B cell (primary cell): ENCODE data around the gene PDZRN4. TPM values are rescaled to one million over a fixed set of nuclear protein-coding genes. Genes with fewer than 3 reads are reported as not detected.

Experiments used
- ATAC-seq: fragments of 200-7000 bp; cut with Tn5 transposase; one replicate; pipeline ENCODE4 v1.10.0; 2021; ENCODE audit warnings: low read depth, mild to moderate bottlenecking, moderate number of reproducible peaks, moderate library complexity
- CTCF ChIA-PET: fragments of 350-600 bp; sonication (Branson Sonifier 250); formaldehyde crosslinking; loops from one replicate; lab custom pipeline; 2021; ENCODE audit warnings: antibody characterized with exemption, inconsistent platforms; lab: Charles Lee
- POLR2A ChIA-PET: fragments of 350-600 bp; sonication (Branson Sonifier 250); formaldehyde crosslinking; loops from one replicate; lab custom pipeline; 2021; ENCODE audit warnings: antibody characterized with exemption; lab: Charles Lee
- DNase-seq: peaks from one replicate; pipeline ENCODE4 v3.0.0; 2013
- H2AFZ ChIP-seq: 2 replicates; pipeline ENCODE4 v1.6.1; 2012; ENCODE audit warnings: mild to moderate bottlenecking, low read depth, low read length; ENCODE audit not compliant: insufficient read depth, poor library complexity, severe bottlenecking
- H3K27ac ChIP-seq, 2 donors: 1 replicate in 1 of 2; 2 replicates in 1 of 2; pipeline ENCODE4 v1.5.1; 2012 to 2013; ENCODE audit warnings: low read length in 2 of 2, mild to moderate bottlenecking in 2 of 2, moderate library complexity in 1 of 2
- H3K27me3 ChIP-seq, 4 experiments: fragments of 200-600 bp in 1 of 4; sonication (generic) in 1 of 4; replicated peaks in 1 of 4; 1 replicate in 2 of 4; 2 replicates in 2 of 4; pipeline versions ENCODE4 v1.6.1 to v1.7.0; 2013 to 2016; ENCODE audit warnings: low read length in 3 of 4, mild to moderate bottlenecking in 2 of 4, mixed read lengths in 1 of 4, moderate library complexity in 1 of 4; ENCODE audit not compliant: insufficient read depth in 4 of 4, control insufficient read depth in 3 of 4; ENCODE audit errors: control extremely low read depth in 1 of 4
- H3K36me3 ChIP-seq, 2 experiments: replicated peaks in 1 of 2; 1 replicate in 1 of 2; 2 replicates in 1 of 2; pipeline versions ENCODE4 v1.6.1 to v1.7.1; 2013; ENCODE audit warnings: low read length in 1 of 2; ENCODE audit not compliant: insufficient read depth in 2 of 2, control insufficient read depth in 1 of 2; ENCODE audit errors: control extremely low read depth in 1 of 2, extremely low read depth in 1 of 2
- H3K4me1 ChIP-seq, 2 donors: fragments of 200-600 bp in 1 of 2; sonication (generic) in 1 of 2; 1 replicate in 1 of 2; 2 replicates in 1 of 2; pipeline versions ENCODE4 v1.5.1 to v1.6.1; 2013 to 2017; ENCODE audit warnings: low read length in 2 of 2; ENCODE audit not compliant: control insufficient read depth in 2 of 2, insufficient read depth in 2 of 2
- H3K4me2 ChIP-seq: replicated peaks from 2 replicates; pipeline ENCODE3; 2012; ENCODE audit warnings: mild to moderate bottlenecking, low read depth, low read length; ENCODE audit not compliant: poor library complexity, severe bottlenecking
- H3K4me3 ChIP-seq, 5 experiments: fragments of 200-600 bp in 1 of 5; sonication (generic) in 1 of 5; 1 replicate in 3 of 5; 2 replicates in 2 of 5; pipeline versions ENCODE4 v1.5.1 to v1.7.0; 2011 to 2016; ENCODE audit warnings: low read length in 4 of 5, mild to moderate bottlenecking in 4 of 5, low read depth in 2 of 5, control low read depth in 1 of 5, moderate library complexity in 1 of 5; ENCODE audit not compliant: insufficient read depth in 1 of 5; ENCODE audit errors: control extremely low read depth in 1 of 5, extremely low read depth in 1 of 5
- H3K79me2 ChIP-seq: fragments of 200-600 bp; sonication (generic); one replicate; pipeline ENCODE4 v1.6.0; 2016; ENCODE audit warnings: low read length; ENCODE audit not compliant: control insufficient read depth, insufficient read depth
- H3K9ac ChIP-seq: fragments of 200-600 bp; sonication (generic); 2 replicates; pipeline ENCODE4 v1.6.1; 2017; ENCODE audit warnings: mild to moderate bottlenecking, low read length, moderate library complexity
- H3K9me3 ChIP-seq, 3 donors: one replicate each; pipeline versions ENCODE4 v1.6.1 to v1.7.1; 2013; ENCODE audit warnings: low read length in 2 of 3; ENCODE audit not compliant: control insufficient read depth in 2 of 3, insufficient read depth in 1 of 3; ENCODE audit errors: control extremely low read depth in 1 of 3
- H4K20me1 ChIP-seq: 2 replicates; pipeline ENCODE4 v1.6.0; 2012; ENCODE audit warnings: mild to moderate bottlenecking, low read length; ENCODE audit not compliant: insufficient read depth, control insufficient read depth, poor library complexity, severe bottlenecking
- H3K27ac Mint-ChIP-seq: one replicate; pipeline ENCODE4 v1.8.0; 2021; ENCODE audit warnings: mixed read lengths
- H3K27me3 Mint-ChIP-seq: one replicate; pipeline ENCODE4 v1.8.0; 2021; ENCODE audit warnings: mixed read lengths
- H3K4me1 Mint-ChIP-seq: one replicate; pipeline ENCODE4 v1.8.0; 2021; ENCODE audit warnings: mixed read lengths
- H3K4me3 Mint-ChIP-seq: one replicate; pipeline ENCODE4 v1.8.0; 2021; ENCODE audit warnings: mixed read lengths
- H3K9me3 Mint-ChIP-seq: one replicate; pipeline ENCODE4 v1.8.0; 2022; ENCODE audit warnings: mixed read lengths; ENCODE audit not compliant: insufficient read depth
- CTCF ChIP-seq: fragments of 200-600 bp; IDR thresholded peaks from one replicate; pipeline ENCODE4 v1.8.0; 2022; ENCODE audit warnings: antibody characterized with exemption, mild to moderate bottlenecking
- EZH2 ChIP-seq: IDR thresholded peaks from 2 replicates; pipeline ENCODE4 v1.6.1; 2012; ENCODE audit warnings: borderline replicate concordance, low read depth, mild to moderate bottlenecking, moderate library complexity, low read length; ENCODE audit not compliant: insufficient read depth, poor library complexity, severe bottlenecking
- WGBS: methylation state at CpG from one replicate; pipeline ENCODE4 v1.1.5; 2013; ENCODE audit warnings: missing lambda C conversion rate; ENCODE audit not compliant: insufficient coverage; 5-methylcytosine and 5-hydroxymethylcytosine counted together
- intact Hi-C: fragments of 100-400 bp; cut with micrococcal nuclease; formaldehyde crosslinking; loops from one replicate; pipeline ENCODE4 v1.10.0; 2022
- polyA plus RNA-seq: library from polyadenylated mRNA; depleted of rRNA; stranded (reverse); fragments of >200 nt; gene quantifications from 2 replicates; pipeline ENCODE4 v1.2.3, GENCODE V29; 2012
- total RNA-seq, 2 donors: library from RNA; stranded (reverse); fragments of 120-200 nt in 1 of 2; gene quantifications; 1 replicate in 1 of 2; 2 replicates in 1 of 2; pipeline versions ENCODE4 v1.2.3 to v1.2.4, GENCODE V29; 2013 to 2022

Gene PDZRN4
- total and polyA plus RNA-seq, 2 donors (not counting 1 experiment from before 2014, with no cell fraction given), result not detected

DNA sequence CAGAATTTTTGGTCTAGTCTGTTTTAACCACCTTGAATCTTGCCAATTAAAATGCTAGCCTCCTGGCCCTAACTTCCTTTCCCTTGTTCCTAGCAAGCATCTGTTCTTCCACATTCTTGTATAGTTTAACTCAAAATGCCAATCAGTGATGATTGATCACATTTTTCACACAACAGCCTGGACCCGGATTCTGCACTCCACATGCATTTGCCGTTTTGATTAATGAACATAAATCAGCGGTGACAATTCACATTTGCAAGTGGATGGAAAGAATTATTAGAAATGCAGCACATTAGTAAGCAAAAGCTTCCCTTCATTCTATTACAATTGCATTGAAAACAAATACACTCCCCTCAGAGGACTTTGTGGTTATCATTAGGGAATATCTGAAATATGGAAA, 83.4 kb downstream of the PDZRN4 start:
- Histone ChIP-seq H3K27me3 (no peaks in the 10 kb centered on the region), H3K9ac (no peak overlapping the region), H3K79me2 (no peaks in the 10 kb centered on the region), H2AFZ (no peak overlapping the region), H3K4me3 (no peak overlapping the region), H3K4me2 (no peak overlapping the region), H3K36me3 (no peaks in the 10 kb centered on the region), H3K9me3 (no peaks in the 10 kb centered on the region), H3K4me1 (no peaks in the 10 kb centered on the region), H4K20me1 (no peaks in the 10 kb centered on the region), H3K27ac (no peak overlapping the region)
- TF ChIP-seq CTCF (no peak), EZH2 (no peak)
- ChIA-PET POLR2A (no interaction called here), CTCF (no interaction called here)
- Mint-ChIP-seq H3K9me3 (no peaks in the 10 kb centered on the region), H3K4me1 (no peaks in the 10 kb centered on the region), H3K27me3 (peaks cover 13% of the 10 kb centered on the region), H3K4me3 (no peak overlapping the region), H3K27ac (no peak overlapping the region)
- DNase-seq (no peak), ATAC-seq (no peak)
- intact Hi-C loops, result no loop called here
- no CpG with 5 or more reads among the region's 3 CpGs for WGBS

DNA sequence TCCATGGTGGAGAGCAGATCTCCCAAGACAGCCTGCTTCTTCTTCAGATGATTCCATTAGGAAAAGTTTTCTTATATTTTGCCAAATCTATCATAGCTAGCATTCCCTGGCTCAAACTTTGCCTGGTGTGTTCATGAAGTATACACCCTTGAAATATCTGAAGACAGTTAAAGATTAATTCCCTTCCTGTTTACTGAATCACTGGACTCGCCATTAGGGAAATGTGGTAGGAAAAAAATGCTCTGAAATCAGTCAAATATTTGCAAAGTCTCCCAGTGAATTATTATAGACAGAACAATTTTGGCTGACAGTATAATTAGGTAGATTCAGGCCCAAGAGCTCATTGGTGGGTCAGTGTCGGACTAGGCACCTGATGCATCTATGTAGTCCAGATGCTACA, 86.5 kb downstream of the PDZRN4 start:
- ATAC-seq, result no peak
- POLR2A ChIA-PET, result no interaction called here

More for the DNA sequence above, 86.5 kb downstream of the PDZRN4 start:
- WGBS, result 100% methylated on average over 1 of the region's 2 CpGs
- H3K4me1 Mint-ChIP-seq, result no peaks in the 10 kb centered on the region
- no peaks in the 10 kb centered on the region for H3K27me3 ChIP-seq
- no peaks in the 10 kb centered on the region for H4K20me1 ChIP-seq
- no peak overlapping the region for H3K4me3 Mint-ChIP-seq
- peaks cover 12% of the 10 kb centered on the region for H3K27me3 Mint-ChIP-seq
- H3K27ac ChIP-seq, result no peak overlapping the region
- no peak overlapping the region for H3K4me3 ChIP-seq
- no peaks in the 10 kb centered on the region for H3K79me2 ChIP-seq
- no peaks in the 10 kb centered on the region for H3K36me3 ChIP-seq
- H3K27ac Mint-ChIP-seq, result no peak overlapping the region
- H3K4me1 ChIP-seq, result peaks cover 0 to 2% of the 10 kb centered on the region in 2 donors
- H3K9me3 Mint-ChIP-seq, result no peaks in the 10 kb centered on the region
- intact Hi-C loops, result no loop called here
- CTCF ChIA-PET, result interaction anchor here (0.8 to 7.7 kb wide), 3 partner anchors 12 to 1097 kb away, joined by 3 to 62 read pairs (median 3); no protein-coding TSS in a partner anchor
- no peak for DNase-seq
- H3K4me2 ChIP-seq, result no peak overlapping the region
- no peak overlapping the region for H3K9ac ChIP-seq
- TF ChIP-seq EZH2, result no peak
- no peak for TF ChIP-seq CTCF
- H3K9me3 ChIP-seq, result no peaks in the 10 kb centered on the region
- H2AFZ ChIP-seq, result no peak overlapping the region
